Measurements from ENCODE around the gene CD46.
"Not testable (repeated sequence)": the region's sequence is repeated elsewhere in the genome, so short reads cannot be mapped to it uniquely, and the experiment has no call there.

Gene CD46

GRCh38 chr1:207751790-207752455 is at the start of gene CD46:
Gene CD46 (plus strand): TSS chr1:207752054. CDS start chr1:207752213, 159 bp downstream.
- peak; percentile 92 for DNase-seq (ENCODE audit: low read depth)

GRCh38 chr1:207702317-207702716 is 49.5 kb upstream of the CD46 start:
- DNase-seq (ENCODE audit: low read depth): peak; percentile 13

DNA sequence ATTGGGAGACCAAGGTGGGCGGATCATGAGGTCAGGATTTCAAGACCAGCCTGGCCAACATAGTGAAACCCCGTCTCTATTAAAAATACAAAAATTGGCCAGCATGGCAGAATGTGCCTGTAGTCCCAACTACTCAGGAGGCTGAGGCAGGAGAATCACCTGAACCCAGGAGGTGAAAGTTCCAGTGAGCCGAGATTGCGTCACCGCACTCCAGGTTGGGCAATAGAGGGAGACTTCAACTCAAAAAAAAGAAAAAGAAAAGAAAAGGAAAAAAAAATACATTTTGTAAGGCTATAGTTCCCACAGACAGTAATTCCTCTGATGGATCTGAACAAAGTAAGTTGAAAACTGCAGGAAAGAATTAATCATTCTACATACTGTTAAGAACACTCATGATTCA is 48.1 kb upstream of the CD46 start:
- no peak for DNase-seq (ENCODE audit: low read depth)

GRCh38 chr1:207708004-207708403 is 43.9 kb upstream of the CD46 start:
- peak; percentile 44 for DNase-seq (ENCODE audit: low read depth)

DNA sequence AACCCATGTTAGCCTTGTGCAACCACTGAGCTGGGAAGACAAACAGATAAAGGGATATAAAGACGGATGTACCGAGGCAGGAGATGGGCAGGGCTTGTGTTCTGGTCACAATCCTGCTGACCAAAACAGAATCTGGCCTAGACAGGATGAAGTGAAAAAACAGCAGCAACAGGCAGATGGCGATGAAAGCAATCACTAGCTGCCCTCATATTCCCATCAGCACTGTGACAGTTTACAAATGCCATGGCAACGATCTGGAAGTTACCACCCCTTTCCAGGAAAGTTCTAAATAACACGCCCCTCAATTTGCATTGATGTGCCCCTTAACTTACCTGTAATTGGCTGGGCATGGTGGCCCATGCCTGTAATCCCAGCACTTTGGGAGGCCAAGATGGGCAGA is 40.6 kb upstream of the CD46 start:
- peak; percentile 43 for DNase-seq (ENCODE audit: low read depth)

GRCh38 chr1:207712701-207713100 is 39.2 kb upstream of the CD46 start:
- not testable (repeated sequence) for DNase-seq (ENCODE audit: low read depth)

DNA sequence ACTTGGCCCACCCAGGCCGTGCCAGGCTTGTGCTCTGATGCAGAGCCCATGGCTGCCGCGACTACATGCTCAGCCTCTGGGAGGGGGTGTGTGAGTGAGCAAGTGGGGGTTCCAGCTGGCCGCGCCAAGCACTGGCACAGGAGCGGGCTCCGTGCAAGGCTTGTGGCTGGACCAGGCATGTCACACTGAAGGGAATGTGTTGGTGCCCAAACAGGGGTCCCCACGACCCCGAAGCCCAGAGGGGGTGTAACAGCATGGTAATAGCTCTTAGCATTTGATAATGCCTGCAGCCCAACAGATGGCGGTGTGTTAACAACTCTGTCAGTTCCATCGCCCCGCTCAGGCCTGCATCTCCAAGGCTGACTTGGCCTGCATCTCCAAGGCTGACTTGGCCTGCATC is 38.3 kb upstream of the CD46 start:
- no peak for DNase-seq (ENCODE audit: low read depth)

GRCh38 chr1:207719234-207719633 is 32.6 kb upstream of the CD46 start:
- DNase-seq (ENCODE audit: low read depth): no peak

- not testable (repeated sequence) for DNase-seq (ENCODE audit: low read depth)
Measured at GRCh38 chr1:207728200-207728858, 23.5 kb upstream of the CD46 start.

DNA sequence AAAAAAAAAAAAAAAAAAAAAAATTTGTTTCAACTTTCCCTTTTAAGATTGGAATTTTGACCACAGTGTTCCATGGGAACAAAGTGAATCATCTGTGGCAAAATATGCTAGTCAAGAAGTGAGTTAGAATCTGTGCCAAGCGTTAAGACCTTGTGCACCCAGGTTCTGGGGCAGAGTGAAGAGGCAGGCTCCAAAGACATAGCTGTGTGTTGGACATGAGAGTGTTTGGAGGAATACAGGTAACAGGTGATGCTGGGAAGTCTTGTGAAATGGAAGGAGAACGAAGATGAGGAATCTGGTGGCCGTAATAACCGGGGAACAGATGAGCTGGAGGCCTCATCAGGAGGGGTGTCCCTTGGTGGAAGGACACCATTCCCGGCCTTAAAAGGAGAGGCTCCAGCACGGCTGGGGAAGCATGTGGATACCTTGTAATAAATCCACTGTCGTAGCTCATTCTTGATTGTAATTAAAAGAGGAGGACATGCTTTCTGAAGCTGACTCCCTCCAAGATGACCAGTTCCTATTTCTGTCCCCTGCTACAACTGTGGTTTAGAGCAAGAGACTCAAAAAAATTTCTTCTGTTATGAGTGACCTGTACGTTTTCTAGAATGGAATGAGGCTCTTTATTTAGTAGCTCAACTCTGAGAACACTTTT is 14.2 kb upstream of the CD46 start:
- DNase-seq (ENCODE audit: low read depth): not testable (repeated sequence)

GRCh38 chr1:207738158-207738659 is 13.6 kb upstream of the CD46 start:
- peak; percentile 11 for DNase-seq (ENCODE audit: low read depth)

DNA sequence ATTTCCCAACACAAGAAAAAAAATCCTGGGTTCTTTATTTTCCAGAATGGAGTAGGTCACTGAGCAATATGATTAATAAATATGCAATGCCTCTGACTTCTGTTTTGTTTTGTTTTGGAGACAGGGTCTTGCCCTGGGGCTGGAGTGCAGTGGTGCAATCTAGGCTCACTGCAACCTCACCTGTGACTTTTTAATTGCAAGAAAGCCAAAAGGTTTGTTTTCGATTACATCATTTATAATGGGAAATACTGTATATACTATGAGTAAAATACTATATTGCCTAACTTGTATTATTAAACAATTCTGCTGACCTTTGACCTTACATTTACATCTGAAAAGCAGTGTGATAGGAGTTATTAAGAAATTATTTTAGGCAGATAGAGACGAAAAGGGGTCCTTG is 11.6 kb upstream of the CD46 start:
- DNase-seq (ENCODE audit: low read depth): no peak

DNA sequence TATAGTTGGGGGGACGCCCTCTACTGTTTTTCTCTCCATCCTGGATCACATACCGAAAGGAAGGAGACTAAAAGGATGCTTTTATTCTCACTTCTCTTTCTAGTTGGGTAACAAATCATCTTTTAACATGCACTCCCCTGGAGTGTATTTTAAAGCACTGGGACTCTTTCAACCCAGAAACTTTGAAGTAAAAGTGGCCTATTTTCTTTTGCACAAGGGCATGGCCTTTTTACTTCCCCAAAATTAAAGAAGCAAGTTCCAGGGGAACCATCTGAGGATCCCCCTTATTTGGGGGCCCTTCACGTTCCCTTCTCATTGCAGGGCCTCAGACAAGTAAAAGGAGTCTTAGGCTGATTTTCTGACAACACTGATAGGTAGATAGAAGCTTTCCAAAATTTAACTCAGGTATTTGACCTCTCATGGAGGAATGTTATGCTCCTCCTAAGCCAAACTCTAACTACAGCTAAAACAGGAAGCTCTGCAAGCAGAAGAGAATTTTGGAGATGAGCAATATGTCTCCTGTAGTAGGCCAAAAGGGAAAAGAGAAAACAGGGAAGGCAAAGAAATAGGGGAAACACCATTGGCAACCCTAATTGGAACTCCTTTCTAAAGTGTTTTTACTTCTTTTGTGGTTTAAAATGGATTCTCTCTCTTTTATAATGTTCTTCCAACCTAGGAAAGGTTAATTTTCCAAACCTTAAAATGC is 8.9 kb upstream of the CD46 start:
- DNase-seq (ENCODE audit: low read depth): no peak

GRCh38 chr1:207744000-207744534 is 7.8 kb upstream of the CD46 start:
- no peak for DNase-seq (ENCODE audit: low read depth)

DNA sequence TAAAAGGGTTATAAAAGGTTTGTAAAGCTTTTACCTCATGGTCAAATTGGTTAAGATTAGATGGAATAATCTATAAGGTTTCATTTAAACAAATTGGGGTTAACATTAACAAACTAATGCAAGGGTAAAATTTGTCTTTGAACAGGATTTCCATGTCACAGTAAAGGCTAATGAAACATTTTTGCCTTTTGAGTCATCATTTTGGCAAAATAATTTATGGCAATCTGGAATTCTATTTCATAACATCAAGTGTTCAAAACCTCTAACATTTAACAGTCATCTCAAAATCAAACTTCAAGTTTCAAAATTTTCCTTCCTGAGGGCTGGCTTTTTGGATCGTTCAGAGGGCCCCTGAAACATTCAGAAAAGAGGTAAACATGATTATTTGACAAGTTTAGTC is 6.6 kb upstream of the CD46 start:
- peak; percentile 70 for DNase-seq (ENCODE audit: low read depth)

GRCh38 chr1:207745839-207746767 is 5.8 kb upstream of the CD46 start:
- peak; percentile 76 for DNase-seq (ENCODE audit: low read depth)

DNA sequence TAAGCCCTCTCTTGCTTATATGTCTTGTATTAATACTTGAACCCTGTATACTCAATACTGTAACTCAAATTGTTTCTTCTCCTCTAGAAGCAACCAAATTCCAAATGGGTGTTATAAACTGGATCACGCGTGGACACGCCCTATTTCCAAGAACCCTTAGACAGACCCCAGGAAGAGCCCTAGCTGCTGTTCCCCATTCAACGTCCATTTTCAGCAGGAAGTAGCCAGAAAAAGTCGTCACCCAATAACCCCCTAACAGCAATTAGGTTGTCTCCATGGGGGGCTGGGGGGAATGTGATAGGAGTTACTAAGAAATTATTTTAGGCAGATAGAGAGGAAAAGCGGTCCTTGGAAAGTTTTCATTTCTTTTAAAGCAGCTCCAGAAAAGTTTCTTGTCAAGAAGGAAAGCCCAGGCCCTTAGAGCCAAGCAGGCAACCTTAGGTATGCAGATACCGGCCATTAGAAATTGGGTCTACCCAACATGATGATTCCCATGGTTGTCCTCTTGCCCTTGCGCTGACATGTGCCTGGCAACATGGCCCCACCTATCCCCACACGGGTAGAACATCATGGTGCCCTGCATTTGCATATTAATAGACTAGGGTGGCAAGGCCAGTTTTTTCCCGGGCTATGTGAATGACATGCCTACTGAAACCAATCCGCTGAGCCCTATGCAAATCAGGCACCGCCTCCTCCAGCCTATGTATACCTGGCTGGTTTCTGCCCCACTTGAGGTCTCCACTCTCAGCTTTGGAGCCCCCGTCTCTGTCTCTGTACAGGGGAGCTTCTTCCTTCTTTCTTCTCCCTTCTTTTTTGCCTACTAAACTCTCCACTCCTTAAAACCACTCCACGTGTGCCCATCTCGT is 4.0 kb upstream of the CD46 start:
- DNase-seq (ENCODE audit: low read depth): no peak

GRCh38 chr1:207748737-207749528 is 2.9 kb upstream of the CD46 start:
- DNase-seq (ENCODE audit: low read depth): no peak

- no peak for DNase-seq (ENCODE audit: low read depth)
Measured at GRCh38 chr1:207750631-207751305, 1.1 kb upstream of the CD46 start.
